Thyroid gland (tissue), 4 donors: ENCODE measurements around the gene MGMT. TPM values are rescaled to one million over a fixed set of nuclear protein-coding genes. Genes with fewer than 3 reads are reported as not detected.

Source experiments
- DNase-seq, 2 donors: peaks; one replicate each; pipeline ENCODE4 v3.0.0-alpha.2; 2019
- H3K27ac ChIP-seq, 3 donors: fragments of 200-600 bp; sonication (generic); 1 replicate in 2 of 3; 2 replicates in 1 of 3; pipeline ENCODE4 v1.5.1; 2016 to 2019; ENCODE audit warnings: mild to moderate bottlenecking in 1 of 3, moderate library complexity in 1 of 3
- H3K27me3 ChIP-seq: fragments of 200-600 bp; sonication (generic); one replicate; pipeline ENCODE4 v1.5.1; 2019
- H3K36me3 ChIP-seq, 2 donors: fragments of 200-600 bp; sonication (generic); one replicate each; pipeline ENCODE4 v1.5.1; 2016 to 2019
- H3K4me1 ChIP-seq, 2 donors: fragments of 200-600 bp; sonication (generic); one replicate each; pipeline ENCODE4 v1.5.1; 2017 to 2019
- H3K4me3 ChIP-seq, 3 donors: fragments of 200-600 bp; sonication (generic); replicated peaks in 1 of 3; 1 replicate in 2 of 3; 2 replicates in 1 of 3; pipeline ENCODE4 v1.5.1; 2016; ENCODE audit warnings: mild to moderate bottlenecking in 1 of 3
- H3K9me3 ChIP-seq: fragments of 200-600 bp; sonication (generic); one replicate; pipeline ENCODE4 v1.5.1; 2017
- POLR2A ChIP-seq, 2 donors: fragments of 450-650 bp; IDR thresholded peaks; one replicate each; pipeline ENCODE4 v1.6.1; 2017; ENCODE audit warnings: antibody characterized with exemption in 2 of 2, mild to moderate bottlenecking in 2 of 2, moderate library complexity in 1 of 2
- WGBS, 2 donors: methylation state at CpG; one replicate each; pipeline ENCODE4 v1.1.5; 2017; 5-methylcytosine and 5-hydroxymethylcytosine counted together
- intact Hi-C: fragments of 100-400 bp; cut with DNase I; formaldehyde crosslinking; loops from one replicate; pipeline ENCODE4 v1.15.1; 2023
- total RNA-seq, 4 donors: library from RNA; depleted of rRNA; stranded (reverse); fragments of >200 nt; gene quantifications; one replicate each; pipeline ENCODE4 v1.2.3, GENCODE V29; 2016
- TF ChIP-seq, protein P1 (sequence below), 6 experiments: fragments of 200-600 bp in 3 of 6; fragments of 450-650 bp in 3 of 6; sonication (generic) in 3 of 6; IDR thresholded peaks; one replicate each; pipeline ENCODE4 v1.5.1; 2016 to 2019; ENCODE audit warnings: antibody characterized with exemption in 6 of 6, mild to moderate bottlenecking in 2 of 6, inconsistent platforms in 1 of 6, moderate library complexity in 1 of 6

The MGMT gene
- total RNA-seq, 4 donors from 2014 or later: 17.6 to 48.7 (median 30.7) TPM

DNA sequence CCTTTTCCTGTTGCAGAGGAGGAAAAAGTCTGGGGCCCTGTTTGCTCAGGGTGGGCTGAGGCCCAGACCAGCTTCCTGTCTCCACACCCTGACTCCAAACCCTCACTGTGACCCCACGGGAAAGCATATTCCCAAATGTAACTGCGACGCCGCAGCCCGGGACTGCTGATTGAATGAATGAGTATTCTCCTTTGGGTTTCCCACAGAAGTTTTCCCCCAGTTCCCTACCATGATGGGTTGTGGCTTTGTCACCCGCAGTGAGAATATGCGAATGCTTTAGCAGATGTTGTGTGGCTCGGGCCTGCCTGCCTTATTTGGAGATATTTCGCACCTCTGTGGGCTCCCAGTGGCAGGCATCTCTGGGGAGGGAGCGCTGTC, 50.6 kb downstream of the MGMT start:
- Histone ChIP-seq H3K9me3 (no peaks in the 10 kb centered on the region), H3K36me3 (no peaks in the 10 kb centered on the region), H3K4me1 (no peaks in the 10 kb centered on the region), H3K27me3 (no peaks in the 10 kb centered on the region), H3K4me3 (no peak overlapping the region), H3K27ac (no peak overlapping the region)
- WGBS, 2 donors: 71 to 81% methylated on average over 6 to 10 of the region's 10 CpGs
- intact Hi-C loops: no loop called here
- TF ChIP-seq, protein P1, sequence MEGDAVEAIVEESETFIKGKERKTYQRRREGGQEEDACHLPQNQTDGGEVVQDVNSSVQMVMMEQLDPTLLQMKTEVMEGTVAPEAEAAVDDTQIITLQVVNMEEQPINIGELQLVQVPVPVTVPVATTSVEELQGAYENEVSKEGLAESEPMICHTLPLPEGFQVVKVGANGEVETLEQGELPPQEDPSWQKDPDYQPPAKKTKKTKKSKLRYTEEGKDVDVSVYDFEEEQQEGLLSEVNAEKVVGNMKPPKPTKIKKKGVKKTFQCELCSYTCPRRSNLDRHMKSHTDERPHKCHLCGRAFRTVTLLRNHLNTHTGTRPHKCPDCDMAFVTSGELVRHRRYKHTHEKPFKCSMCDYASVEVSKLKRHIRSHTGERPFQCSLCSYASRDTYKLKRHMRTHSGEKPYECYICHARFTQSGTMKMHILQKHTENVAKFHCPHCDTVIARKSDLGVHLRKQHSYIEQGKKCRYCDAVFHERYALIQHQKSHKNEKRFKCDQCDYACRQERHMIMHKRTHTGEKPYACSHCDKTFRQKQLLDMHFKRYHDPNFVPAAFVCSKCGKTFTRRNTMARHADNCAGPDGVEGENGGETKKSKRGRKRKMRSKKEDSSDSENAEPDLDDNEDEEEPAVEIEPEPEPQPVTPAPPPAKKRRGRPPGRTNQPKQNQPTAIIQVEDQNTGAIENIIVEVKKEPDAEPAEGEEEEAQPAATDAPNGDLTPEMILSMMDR (IDR thresholded peaks at IDR 0.05): no peak
- TF ChIP-seq POLR2A (IDR thresholded peaks at IDR 0.05): no peak
- no peak for DNase-seq

DNA sequence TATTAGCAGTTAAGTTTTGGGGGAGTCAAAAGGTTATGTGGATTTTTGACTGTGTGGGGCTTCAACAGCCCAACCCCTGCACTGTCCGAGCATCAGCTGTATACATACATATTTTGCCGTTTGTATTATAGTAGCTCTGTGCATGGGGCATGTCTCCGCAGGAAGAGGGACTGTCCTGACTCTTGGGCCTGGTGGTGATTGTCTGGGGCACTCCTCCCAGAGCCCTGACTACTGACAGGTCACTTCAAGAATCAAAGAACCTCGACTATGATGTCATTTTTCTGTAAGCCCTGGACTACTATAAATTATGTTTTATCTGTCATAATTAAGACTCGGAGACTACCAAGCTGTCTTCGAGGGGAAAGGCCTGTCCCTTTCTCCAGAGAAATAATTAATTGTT, 51.8 kb downstream of the MGMT start:
- H3K36me3 ChIP-seq: no peaks in the 10 kb centered on the region
- no peaks in the 10 kb centered on the region for H3K9me3 ChIP-seq
- no peak for TF ChIP-seq POLR2A (IDR thresholded peaks at IDR 0.05)
- TF ChIP-seq, protein P1 (IDR thresholded peaks at IDR 0.05): no peak
- no peak for DNase-seq
- no peaks in the 10 kb centered on the region for H3K27me3 ChIP-seq
- no peak overlapping the region for H3K27ac ChIP-seq
- intact Hi-C loops: no loop called here
- H3K4me1 ChIP-seq: no peaks in the 10 kb centered on the region
- no peak overlapping the region for H3K4me3 ChIP-seq
- WGBS, 2 donors: 71 to 73% methylated on average over 6 of the region's 6 CpGs

GRCh38 chr10:129520440-129521080, 53.5 kb downstream of the MGMT start:
- WGBS, 2 donors: 92 to 95% methylated on average over 11 to 23 of the region's 26 CpGs
- H3K27me3 ChIP-seq: no peaks in the 10 kb centered on the region
- no peaks in the 10 kb centered on the region for H3K36me3 ChIP-seq
- TF ChIP-seq, protein P1 (IDR thresholded peaks at IDR 0.05): no peak
- no peak for TF ChIP-seq POLR2A (IDR thresholded peaks at IDR 0.05)
- no peak overlapping the region for H3K4me3 ChIP-seq
- DNase-seq: no peak
- H3K4me1 ChIP-seq: no peaks in the 10 kb centered on the region
- no peak overlapping the region for H3K27ac ChIP-seq
- H3K9me3 ChIP-seq: no peaks in the 10 kb centered on the region
- intact Hi-C loops: no loop called here

DNA sequence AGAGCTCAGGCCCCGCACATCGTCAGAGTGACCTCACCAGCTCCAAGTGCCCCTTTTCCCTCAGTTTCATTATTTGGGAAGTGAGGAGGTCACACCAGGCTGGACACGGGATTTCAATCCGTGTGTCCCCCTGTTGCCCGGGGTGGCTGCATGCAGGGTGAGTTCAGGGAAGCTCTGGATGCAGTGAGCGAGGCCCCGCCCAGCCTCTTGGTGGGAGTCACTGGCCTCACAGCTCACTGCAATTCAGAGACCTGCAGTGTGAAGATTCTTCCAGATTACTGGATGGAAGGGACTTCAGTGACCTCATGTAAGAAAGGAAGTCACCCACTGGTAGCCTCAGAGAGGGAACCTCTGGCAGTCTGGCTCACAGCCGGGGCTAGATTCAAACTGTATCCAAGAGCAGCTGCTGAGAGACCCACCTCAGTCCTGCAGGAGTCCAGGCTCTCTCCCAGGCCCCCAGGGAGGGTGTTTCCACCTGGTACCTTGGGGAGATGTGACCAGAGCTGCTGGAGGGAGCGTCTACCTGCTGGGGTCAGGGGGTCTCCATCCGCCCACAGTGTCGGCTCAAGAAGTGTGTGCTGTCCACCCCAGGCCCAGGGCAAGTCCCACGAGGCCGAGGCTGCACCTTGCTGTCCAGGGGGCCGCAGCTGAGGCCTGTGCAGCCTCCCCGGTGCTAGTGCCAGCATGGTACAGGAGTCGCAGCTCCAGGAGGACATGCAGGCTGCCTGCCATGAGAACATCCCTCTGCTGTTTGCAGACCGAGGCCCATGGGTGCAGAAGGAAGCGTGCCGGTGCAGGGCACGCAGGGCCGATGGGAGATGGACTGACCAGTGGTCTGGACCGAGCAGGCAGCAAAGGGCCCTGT, 54.4 kb downstream of the MGMT start:
- no peaks in the 10 kb centered on the region for H3K4me1 ChIP-seq
- no peak overlapping the region for H3K4me3 ChIP-seq
- no peaks in the 10 kb centered on the region for H3K9me3 ChIP-seq
- no peaks in the 10 kb centered on the region for H3K36me3 ChIP-seq
- TF ChIP-seq, protein P1 (IDR thresholded peaks at IDR 0.05): no peak
- no peak for TF ChIP-seq POLR2A (IDR thresholded peaks at IDR 0.05)
- intact Hi-C loops: no loop called here
- DNase-seq: no peak
- no peak overlapping the region for H3K27ac ChIP-seq
- 93 to 95% methylated on average over 14 to 18 of the region's 22 CpGs for WGBS, 2 donors
- H3K27me3 ChIP-seq: no peaks in the 10 kb centered on the region

DNA sequence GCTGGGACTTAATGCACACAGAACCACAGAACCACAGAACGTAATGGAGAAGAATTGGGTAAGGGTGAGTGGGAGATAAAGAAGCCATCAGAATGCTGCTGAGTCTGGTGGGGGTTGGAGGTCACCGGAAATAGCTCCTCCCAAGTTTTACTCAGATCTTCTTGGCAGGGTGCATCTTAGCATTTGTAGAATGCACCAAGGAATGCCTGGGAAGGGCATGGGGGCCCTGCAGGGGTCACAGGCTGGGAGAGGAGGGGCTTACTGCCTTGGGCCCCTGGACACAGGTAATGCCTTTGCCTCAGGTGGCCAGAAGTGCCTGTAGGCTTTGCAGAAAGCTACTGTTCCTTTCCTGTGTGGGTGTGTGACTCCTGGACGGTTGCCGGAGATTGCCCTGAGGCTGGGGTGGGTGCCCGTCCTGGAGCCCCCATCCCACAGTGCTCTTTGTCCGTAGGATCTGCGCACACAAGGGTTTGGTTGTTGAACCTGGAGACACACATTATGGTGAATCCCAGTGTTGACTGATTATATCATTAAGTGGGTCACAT, 55.1 kb downstream of the MGMT start:
- no peak for DNase-seq
- Histone ChIP-seq H3K9me3 (no peaks in the 10 kb centered on the region), H3K27me3 (no peaks in the 10 kb centered on the region), H3K27ac (no peak overlapping the region), H3K4me3 (no peak overlapping the region), H3K36me3 (no peaks in the 10 kb centered on the region), H3K4me1 (no peaks in the 10 kb centered on the region)
- intact Hi-C loops: no loop called here
- 92 to 95% methylated on average over 4 to 7 of the region's 7 CpGs for WGBS, 2 donors
- TF ChIP-seq, protein P1 (IDR thresholded peaks at IDR 0.05): no peak
- TF ChIP-seq POLR2A (IDR thresholded peaks at IDR 0.05): no peak
